Measurements from ENCODE around the gene LENG1.
A peak's percentile ranks its signal among the peaks of the same experiment; 100 is the strongest.

Gene LENG1

DNA sequence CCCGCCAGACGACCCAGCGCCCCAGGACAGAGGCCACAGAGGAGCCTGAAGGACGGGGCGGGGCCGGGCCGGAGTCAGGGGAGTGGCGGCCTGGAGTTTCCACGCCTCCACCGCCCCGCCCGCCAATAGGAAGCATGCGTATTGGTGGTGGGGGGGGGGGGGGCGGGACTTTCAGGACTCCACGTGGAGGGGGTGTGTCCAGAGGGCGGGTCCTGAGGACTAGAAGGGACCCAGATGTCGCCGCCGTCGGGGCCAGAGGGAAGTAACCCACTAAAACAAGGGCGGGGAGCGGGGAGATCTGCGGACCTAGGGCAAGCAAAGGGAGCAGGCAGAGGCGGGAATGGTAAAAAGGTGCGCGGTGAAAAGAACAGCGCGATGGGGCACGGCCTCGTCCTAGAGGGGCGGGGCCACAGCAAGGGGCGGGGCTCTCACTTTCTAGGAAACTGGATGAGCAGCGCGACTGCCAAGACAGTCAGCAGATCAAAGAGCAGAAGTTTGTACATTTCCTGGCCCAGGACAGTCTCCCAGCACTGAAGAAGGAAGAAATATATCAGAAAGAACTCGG is 2.8 kb upstream of the LENG1 start:
- Mint-ChIP-seq H3K4me3 (peak overlapping the region; percentile 76 to 84 (median 81)), H3K4me1 (peaks cover 34% of the 10 kb centered on the region), H3K9me3 (peaks cover 17% of the 10 kb centered on the region), H3K27me3 (ENCODE audit: low read depth) (peaks cover 16% of the 10 kb centered on the region), H3K27ac (no peak overlapping the region), H3K36me3 (ENCODE audit: low read depth) (peaks cover 19% of the 10 kb centered on the region)
- TF ChIP-seq, protein P1, sequence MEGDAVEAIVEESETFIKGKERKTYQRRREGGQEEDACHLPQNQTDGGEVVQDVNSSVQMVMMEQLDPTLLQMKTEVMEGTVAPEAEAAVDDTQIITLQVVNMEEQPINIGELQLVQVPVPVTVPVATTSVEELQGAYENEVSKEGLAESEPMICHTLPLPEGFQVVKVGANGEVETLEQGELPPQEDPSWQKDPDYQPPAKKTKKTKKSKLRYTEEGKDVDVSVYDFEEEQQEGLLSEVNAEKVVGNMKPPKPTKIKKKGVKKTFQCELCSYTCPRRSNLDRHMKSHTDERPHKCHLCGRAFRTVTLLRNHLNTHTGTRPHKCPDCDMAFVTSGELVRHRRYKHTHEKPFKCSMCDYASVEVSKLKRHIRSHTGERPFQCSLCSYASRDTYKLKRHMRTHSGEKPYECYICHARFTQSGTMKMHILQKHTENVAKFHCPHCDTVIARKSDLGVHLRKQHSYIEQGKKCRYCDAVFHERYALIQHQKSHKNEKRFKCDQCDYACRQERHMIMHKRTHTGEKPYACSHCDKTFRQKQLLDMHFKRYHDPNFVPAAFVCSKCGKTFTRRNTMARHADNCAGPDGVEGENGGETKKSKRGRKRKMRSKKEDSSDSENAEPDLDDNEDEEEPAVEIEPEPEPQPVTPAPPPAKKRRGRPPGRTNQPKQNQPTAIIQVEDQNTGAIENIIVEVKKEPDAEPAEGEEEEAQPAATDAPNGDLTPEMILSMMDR (IDR thresholded peaks at IDR 0.05; ENCODE audit: unreplicated experiment in 3 of 3), result no peak

DNA sequence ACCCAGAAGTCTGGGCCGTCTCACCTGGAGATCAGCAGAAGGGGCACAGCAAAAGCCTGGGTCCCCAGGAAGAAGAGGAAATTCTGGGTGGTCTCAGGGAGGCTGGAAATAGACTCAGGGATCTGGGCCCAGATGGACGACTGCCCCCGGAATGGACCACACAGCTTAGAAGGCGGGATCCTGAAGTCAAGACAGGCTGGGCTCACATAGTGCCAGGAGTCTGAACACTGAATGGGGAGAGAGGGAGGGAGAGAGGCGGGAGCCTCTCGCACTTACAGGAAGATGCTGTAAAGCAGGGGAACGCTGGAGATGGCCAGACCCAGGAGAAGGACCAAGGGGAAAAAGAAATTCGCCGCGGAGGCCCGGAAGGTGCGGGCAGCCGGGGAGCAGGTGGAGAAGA is 1.3 kb upstream of the LENG1 start:
- Mint-ChIP-seq H3K27ac (peak overlapping the region; percentile 97 to 98 (median 97)), H3K4me3 (peak overlapping the region; percentile 98 to 99 (median 98)), H3K36me3 (ENCODE audit: low read depth) (peaks cover 29% of the 10 kb centered on the region), H3K9me3 (peaks cover 17% of the 10 kb centered on the region), H3K27me3 (ENCODE audit: low read depth) (peaks cover 14% of the 10 kb centered on the region), H3K4me1 (peaks cover 34% of the 10 kb centered on the region)
- TF ChIP-seq, protein P1 (IDR thresholded peaks at IDR 0.05; ENCODE audit: unreplicated experiment in 3 of 3), result no peak

DNA sequence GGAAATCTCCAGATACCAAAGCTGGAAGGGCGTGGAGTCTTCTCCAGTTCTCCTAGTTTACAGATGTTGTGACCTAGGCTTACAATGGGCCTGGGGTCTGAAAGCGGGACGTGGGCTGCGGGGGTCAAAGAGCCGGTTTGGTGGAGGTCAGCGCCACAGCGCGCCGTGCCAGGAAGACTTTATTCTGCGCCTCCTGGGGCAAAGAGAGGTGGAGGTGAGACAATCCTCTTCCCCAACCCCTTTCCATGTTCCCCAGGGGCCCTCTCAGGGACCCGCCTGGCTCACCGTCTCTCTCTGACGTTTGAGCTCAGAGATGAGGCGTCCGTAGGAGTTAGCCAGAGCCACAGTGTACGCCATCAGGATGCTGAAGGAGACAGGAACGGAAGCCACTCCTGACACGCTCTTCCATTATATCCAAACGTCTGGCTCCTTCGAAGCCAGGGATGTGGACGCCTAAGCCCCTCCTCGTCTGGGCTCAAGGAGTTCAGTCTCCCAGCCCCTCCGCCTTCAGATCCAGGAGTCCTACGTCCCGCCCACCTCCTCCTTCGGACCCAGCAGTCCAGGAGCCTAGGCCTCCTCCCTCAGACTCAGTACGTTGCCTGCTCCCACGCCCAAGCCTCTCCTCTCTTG is 776 bp upstream of the LENG1 start:
- H3K4me1 Mint-ChIP-seq, result peaks cover 34% of the 10 kb centered on the region
- peak overlapping the region; percentile 97 to 98 (median 97) for H3K27ac Mint-ChIP-seq
- H3K36me3 Mint-ChIP-seq (ENCODE audit: low read depth), result peaks cover 29% of the 10 kb centered on the region
- peak overlapping the region; percentile 98 to 99 (median 98) for H3K4me3 Mint-ChIP-seq
- TF ChIP-seq, protein P1 (IDR thresholded peaks at IDR 0.05; ENCODE audit: unreplicated experiment in 3 of 3), result no peak
- H3K27me3 Mint-ChIP-seq (ENCODE audit: low read depth), result peaks cover 12% of the 10 kb centered on the region
- H3K9me3 Mint-ChIP-seq, result peaks cover 11% of the 10 kb centered on the region

DNA sequence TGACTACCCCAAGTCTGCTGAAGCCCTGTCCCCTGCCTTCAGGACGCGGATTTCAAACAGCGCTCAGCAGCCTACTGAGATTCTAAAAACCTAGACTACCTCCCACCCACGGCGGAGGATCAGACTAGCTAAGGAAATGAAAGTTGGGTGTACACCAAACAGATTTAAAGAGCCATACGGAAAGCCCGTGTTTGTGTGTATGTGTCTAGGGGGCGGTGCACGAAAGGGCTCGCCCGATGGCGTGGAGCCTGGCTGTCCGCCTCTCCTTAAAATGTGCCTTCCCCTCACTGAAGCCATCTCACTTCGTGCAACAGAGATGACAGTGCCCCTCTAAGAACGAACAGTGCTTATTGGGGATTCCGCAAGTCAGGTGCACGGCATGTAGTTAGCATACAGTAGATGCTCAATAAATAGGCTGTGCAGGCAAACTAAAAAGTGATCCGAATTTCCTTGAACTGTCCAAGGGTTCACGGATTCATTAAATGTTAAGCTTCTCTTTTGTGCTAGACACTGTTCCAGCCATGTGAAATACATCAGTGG is 639 bp downstream of the LENG1 start:
- peaks cover 34% of the 10 kb centered on the region for H3K4me1 Mint-ChIP-seq
- peaks cover 39% of the 10 kb centered on the region for H3K36me3 Mint-ChIP-seq (ENCODE audit: low read depth)
- peak overlapping the region; percentile 98 to 99 (median 98) for H3K4me3 Mint-ChIP-seq
- H3K9me3 Mint-ChIP-seq, result peaks cover 10% of the 10 kb centered on the region
- TF ChIP-seq, protein P1 (IDR thresholded peaks at IDR 0.05; ENCODE audit: unreplicated experiment in 3 of 3), result no peak
- peaks cover 6% of the 10 kb centered on the region for H3K27me3 Mint-ChIP-seq (ENCODE audit: low read depth)
- H3K27ac Mint-ChIP-seq, result peak overlapping the region; percentile 97 to 98 (median 97)

DNA sequence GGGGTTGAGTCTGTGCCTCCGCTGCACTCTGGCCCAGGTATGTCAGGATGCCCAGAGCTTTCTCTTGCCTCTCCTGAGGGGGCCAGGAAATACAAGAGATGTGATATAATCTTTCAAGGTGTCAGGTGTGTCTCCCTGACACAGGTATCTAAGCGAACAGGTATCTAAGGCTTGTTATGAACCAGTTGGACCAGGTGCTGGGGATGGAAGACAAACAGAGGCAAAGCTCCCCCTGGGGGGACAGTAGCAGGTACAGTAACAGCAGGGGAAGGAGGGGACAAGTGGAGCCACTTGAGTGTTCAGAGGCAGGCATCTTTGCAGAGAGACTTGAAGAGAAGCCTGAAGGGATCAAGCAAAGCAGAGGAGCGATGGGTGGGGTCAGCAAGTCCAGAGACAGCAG is 2.6 kb downstream of the LENG1 start:
- Mint-ChIP-seq H3K4me1 (peaks cover 32% of the 10 kb centered on the region), H3K36me3 (ENCODE audit: low read depth) (peaks cover 38% of the 10 kb centered on the region), H3K27me3 (ENCODE audit: low read depth) (no peaks in the 10 kb centered on the region), H3K4me3 (peak overlapping the region; percentile 69 to 77 (median 70)), H3K9me3 (peaks cover 6% of the 10 kb centered on the region), H3K27ac (peak overlapping the region; percentile 5 to 80 (median 57))
- TF ChIP-seq, protein P1 (IDR thresholded peaks at IDR 0.05; ENCODE audit: unreplicated experiment in 3 of 3), result no peak
